NCI-H1930 (cell line): ENCODE measurements around the gene ADH5.
"Not testable (repeated sequence)": the region's sequence is repeated elsewhere in the genome, so short reads cannot be mapped to it uniquely, and the experiment has no call there.

Source experiments
- DNase-seq, 2 experiments: peaks; one replicate each; lab custom pipeline; 2025; lab: John Stamatoyannopoulos, UW

Gene ADH5

DNA sequence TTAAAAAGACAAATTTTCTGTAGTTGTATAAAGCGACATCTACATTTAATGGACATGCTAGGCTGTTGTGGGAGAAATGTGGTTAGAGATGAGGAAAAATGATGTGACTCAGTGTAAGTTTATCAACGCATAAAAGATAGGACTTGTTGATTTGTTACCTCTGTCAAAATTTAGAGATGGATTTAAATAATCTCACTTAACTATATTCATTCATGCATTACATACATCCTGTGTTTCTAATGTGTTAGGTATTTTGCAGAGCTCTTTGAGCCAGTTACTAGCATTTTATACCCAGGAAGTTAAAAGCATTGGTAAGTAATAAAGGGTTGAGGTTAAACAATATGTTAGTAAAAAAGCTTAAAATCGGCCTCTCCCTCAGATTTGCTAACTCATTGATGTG, 58.7 kb downstream of the ADH5 start:
- no peak for DNase-seq

DNA sequence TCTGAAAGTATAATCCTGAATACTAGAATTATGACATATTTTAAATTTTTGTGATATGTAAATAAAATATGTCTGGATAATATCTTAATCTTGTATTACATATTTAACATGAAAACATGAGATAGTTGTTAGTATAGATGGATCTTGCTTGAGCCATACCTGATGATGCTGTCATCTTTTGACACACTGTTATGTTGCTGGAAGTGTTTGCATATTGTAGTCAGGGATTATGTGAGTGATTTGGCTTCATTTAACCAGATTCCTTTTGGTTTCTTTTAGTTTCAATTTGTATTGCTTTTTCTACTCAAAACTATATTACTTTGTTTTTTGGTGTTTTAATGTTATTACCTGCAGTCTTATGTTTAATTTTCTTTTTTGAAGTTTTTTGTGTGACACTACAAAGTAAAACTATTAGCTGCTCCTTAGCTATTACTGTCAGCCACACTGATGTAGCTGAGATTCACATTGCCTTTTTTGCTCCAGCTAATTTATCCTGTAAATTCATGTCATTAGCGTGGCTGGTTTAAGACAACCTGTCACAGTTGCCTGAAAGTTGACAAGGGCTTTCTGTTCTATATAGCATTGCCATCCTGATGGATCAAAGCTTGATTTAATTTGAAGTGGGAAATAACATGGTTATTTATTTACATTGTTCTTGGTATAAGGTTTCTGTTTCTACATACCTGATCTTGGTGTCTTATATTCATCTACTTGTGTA, 59.4 kb downstream of the ADH5 start:
- no peak for DNase-seq

DNA sequence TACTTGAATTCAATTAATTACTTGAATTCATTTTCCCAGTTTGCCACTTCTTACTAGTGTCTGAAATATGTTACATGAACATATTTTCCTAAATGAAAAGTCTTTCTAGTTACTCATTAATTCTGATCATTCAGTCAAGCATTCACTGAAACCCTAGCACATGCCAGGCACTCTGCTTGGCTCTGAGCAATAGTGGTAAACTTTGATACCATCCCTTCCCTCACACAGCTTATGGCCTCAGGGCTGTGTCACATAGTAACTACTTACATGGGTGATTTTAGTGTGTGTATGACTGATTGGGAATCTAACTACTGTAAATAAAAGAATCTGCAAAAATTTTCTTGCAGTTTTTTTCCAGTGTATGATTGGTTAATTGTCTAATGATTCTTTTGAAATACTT, 60.4 kb downstream of the ADH5 start:
- no peak for DNase-seq

DNA sequence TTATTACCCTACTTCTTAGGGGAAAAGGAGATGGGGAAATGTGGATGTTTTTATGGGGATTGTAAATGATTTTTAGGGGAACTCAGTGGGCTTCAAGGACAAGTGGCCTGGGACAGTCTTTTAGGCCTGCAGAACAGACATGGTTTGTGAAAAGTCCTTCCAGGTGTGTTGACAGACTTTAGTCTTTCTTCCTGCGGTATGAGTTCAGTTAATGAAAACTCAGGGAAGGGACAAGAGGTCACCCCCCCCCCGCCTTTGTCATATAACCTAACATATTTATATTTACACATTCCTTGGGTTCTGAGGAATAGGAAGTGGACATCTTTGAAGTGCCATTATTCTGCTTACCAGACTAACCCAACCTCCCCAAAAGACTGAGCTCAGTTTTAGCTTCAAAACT, 61.3 kb downstream of the ADH5 start:
- DNase-seq, result no peak

DNA sequence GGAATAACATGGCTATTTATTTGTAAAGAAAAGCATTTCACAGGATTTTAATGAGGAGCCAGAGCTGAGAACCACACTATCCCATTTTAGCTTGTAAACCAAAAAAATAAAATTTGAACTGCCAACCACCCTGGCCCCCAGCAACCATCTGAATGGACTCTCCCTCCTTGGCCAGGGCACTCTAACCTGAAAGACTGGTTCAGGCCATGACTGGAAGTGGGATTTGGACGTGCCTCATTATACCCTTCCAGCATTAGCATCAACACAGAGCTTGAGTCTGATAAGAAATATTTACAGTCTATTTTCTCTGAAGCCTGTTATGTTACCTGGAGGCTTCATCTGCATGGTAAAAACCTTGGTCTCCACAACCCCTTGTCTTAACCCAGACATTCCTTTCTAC, 63.1 kb downstream of the ADH5 start:
- DNase-seq, result no peak

DNA sequence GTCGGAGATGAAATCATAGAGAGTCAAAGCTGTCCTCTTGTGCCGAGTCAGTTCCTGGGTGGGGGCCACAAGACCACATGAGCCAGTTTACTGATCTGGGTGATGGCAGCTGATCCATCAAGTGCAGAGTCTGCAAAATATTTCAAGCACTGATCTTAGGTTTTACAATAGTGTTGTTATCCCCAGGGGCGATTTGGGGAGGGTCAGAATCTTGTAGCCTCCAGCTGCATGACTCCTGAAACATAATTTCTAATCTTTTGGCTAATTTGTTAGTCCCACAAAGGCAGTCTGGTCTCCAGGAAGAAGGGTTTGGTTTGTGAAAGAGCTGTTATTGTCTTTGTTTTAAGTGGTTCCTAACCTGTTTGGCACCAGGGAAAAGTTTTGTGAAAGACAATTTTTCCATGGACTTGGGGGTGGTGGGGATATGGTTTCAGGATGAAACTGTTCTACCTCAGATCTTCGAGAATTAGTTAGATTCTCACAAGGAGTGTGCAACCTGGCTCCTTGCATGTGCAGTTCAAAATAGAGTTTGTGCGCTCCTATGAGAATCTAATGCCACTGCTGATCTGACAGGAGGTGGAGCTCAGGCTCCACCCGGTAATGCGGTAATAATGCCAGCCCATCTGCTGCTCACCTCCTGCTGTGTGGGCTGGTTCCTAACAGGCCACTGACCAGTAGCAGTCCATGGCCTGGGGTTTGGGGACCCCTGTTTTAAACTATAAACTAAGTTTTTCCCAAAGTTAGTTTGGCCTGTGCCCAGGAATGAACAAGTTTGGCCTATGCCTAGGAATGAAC, 63.9 kb downstream of the ADH5 start:
- no peak for DNase-seq

DNA sequence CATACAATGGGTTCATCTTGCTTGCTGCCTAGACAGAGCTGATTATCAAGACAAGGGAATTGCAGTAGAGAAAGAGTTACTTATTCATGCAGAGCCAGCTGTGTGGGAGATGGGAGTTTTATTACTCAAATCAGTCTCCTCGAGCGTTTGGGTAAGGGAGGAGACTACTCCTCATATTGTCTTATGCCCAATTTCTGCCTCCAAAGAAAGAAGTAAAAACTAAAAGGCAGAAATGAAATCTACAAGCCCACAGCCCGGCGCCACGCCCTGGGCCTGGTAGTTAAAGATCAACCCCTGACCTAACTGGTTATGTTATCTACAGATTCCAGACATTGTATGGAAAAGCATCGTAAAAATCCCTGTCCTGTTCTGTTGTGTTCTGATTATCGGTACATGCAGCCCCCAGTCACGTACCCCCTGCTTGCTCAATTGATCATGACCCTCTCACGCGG, 64.8 kb downstream of the ADH5 start:
- DNase-seq, result not testable (repeated sequence)

DNA sequence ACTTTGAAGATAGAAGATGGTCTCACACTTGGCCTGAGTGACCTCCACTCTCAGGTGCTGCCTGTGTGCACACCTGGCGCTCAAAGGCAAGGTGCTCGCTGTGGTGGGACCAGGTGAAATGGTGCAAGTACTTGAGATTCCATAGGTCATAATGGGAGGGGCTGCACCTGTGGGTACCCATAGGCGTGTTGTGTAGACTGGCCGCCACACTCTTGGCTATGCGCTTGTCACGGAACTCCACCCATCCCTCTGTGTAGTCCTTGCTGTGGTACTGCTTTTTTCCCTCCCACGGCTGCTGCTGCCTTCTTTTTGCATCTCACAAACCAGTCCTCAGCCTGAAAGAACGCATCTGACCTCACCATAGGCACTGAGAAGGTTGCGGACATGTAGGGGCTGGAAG, 66.0 kb downstream of the ADH5 start:
- no peak for DNase-seq

DNA sequence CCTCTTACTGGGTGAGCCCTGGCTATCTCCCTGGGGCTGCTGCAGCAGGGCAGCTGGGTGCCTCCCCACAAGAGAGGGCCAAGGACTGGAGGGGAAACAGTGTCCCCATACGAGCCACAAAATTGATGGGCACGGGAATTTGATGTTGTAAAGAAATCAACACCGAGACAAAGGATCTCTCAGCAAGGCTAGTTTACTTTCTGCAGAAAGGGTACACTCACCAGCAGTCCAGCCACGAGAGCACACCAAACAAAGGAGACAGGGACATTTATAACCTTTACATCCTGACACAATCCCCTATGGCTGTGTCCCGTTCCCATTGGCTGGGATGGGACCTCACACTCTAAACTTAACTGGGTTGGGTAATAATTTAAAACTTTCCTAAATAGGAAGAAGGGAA, 67.2 kb downstream of the ADH5 start:
- no peak for DNase-seq
